Activated T-helper 9 cell treated with anti-CD3 and anti-CD28 coated beads, Interleukin-2, amount 50 U/mL, for 16 hours (primary cell): Measurements from ENCODE around the gene FSIP1.
A peak's percentile ranks its signal among the peaks of the same experiment; 100 is the strongest.

Experiments used
- DNase-seq: peaks from one replicate; pipeline ENCODE4 v3.0.0-alpha.2; 2020; ENCODE audit warnings: low read depth

Gene FSIP1

GRCh38 chr15:39720081-39720480 is 62.6 kb downstream of the FSIP1 start:
- DNase-seq = no peak

- DNase-seq = no peak
These were observed 63.5 kb downstream of the FSIP1 start for GRCh38 chr15:39719109-39719508.

GRCh38 chr15:39717134-39717533 is 65.5 kb downstream of the FSIP1 start:
- DNase-seq = no peak

GRCh38 chr15:39714251-39714650 is 68.4 kb downstream of the FSIP1 start:
- no peak for DNase-seq

- no peak for DNase-seq
These were observed 68.8 kb downstream of the FSIP1 start for GRCh38 chr15:39713846-39714245.

GRCh38 chr15:39710681-39711080 is 72.0 kb downstream of the FSIP1 start:
- DNase-seq = no peak

- no peak for DNase-seq
These were observed 72.7 kb downstream of the FSIP1 start for GRCh38 chr15:39709941-39710340.

GRCh38 chr15:39706206-39706605 is 76.4 kb downstream of the FSIP1 start:
- no peak for DNase-seq

- no peak for DNase-seq
These were observed 78.0 kb downstream of the FSIP1 start for GRCh38 chr15:39704689-39705088.

- no peak for DNase-seq
These were observed 78.4 kb downstream of the FSIP1 start for GRCh38 chr15:39704235-39704634.

GRCh38 chr15:39701988-39702387 is 80.7 kb downstream of the FSIP1 start:
- no peak for DNase-seq

- no peak for DNase-seq
These were observed 82.3 kb downstream of the FSIP1 start for GRCh38 chr15:39700375-39700700.

- DNase-seq = no peak
These were observed 82.9 kb downstream of the FSIP1 start for GRCh38 chr15:39699516-39700374.

- no peak for DNase-seq
These were observed 83.9 kb downstream of the FSIP1 start for GRCh38 chr15:39698444-39699390.

GRCh38 chr15:39697509-39697908 is 85.1 kb downstream of the FSIP1 start:
- DNase-seq = no peak

- no peak for DNase-seq
These were observed 86.8 kb downstream of the FSIP1 start for GRCh38 chr15:39695793-39696192.

GRCh38 chr15:39692356-39693327 is 90.0 kb downstream of the FSIP1 start:
- DNase-seq = no peak

- DNase-seq = no peak
These were observed 91.6 kb downstream of the FSIP1 start for GRCh38 chr15:39690881-39691634.

GRCh38 chr15:39687965-39688364 is 94.7 kb downstream of the FSIP1 start:
- DNase-seq = no peak

- DNase-seq = peak; percentile 1
These were observed 96.5 kb downstream of the FSIP1 start for GRCh38 chr15:39685999-39686613.

- DNase-seq = no peak
These were observed 97.3 kb downstream of the FSIP1 start for GRCh38 chr15:39685367-39685766.
